HG03135 (cell line): ENCODE data around the gene NAPA.

Experiments used
- ATAC-seq: cut with Tn5 transposase; IDR thresholded peaks from one replicate; pipeline ENCODE4 v1.9.1; 2021; ENCODE audit warnings: mild to moderate bottlenecking, moderate library complexity; ENCODE audit not compliant: unreplicated experiment

The NAPA gene

GRCh38 chr19:47526798-47527197 lies 11.9 kb upstream of the NAPA start:
- ATAC-seq = no peak

DNA sequence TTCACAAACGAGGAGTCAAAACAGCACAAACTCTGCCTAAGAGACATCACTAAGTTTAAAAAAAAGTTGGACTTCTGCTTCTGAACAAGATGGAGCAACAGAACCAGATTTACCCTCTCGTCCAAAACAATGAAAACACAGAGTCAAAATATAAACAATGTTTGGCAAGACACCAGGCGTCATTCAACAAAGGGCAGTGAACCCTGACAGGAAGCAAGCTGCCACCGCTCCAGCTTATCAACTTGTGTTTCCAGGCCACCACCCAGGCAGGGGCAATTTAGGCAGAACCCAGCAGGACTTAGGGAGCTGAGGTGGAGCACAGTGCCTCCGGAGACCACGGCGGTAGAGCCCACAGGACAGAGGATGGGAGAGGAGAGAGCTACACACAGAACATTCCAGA lies 8.6 kb upstream of the NAPA start:
- ATAC-seq = no peak

GRCh38 chr19:47521473-47522180 lies 6.8 kb upstream of the NAPA start:
- no peak for ATAC-seq

- ATAC-seq = no peak
Observed at GRCh38 chr19:47520839-47521238, 6.0 kb upstream of the NAPA start.

- ATAC-seq = no peak
Observed at GRCh38 chr19:47520343-47520806, 5.5 kb upstream of the NAPA start.

- no peak for ATAC-seq
Observed at GRCh38 chr19:47518854-47519253, 4.0 kb upstream of the NAPA start.

DNA sequence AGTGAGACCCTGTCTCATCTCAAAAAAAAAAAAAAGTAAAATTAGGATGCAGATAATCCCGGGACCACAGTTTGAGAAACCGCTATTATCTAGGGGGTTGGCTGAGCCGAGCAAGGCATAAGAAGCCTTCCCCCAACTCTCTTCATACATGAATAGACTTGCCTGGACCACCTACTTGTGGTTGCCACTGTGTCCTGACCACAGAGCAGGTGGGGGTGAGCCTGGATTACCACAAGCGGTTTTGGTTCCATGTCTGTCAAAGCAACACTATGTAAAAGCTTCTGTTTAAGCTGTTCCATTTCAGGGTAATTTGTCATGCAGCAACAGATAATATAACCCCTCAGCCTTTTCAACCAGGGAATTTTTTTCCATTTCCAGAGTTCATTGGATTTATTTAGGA lies 3.3 kb upstream of the NAPA start:
- no peak for ATAC-seq

- no peak for ATAC-seq
Observed at GRCh38 chr19:47514151-47514868, 553 bp downstream of the NAPA start.

- no peak for ATAC-seq
Observed at GRCh38 chr19:47512948-47513319, 1.9 kb downstream of the NAPA start.

DNA sequence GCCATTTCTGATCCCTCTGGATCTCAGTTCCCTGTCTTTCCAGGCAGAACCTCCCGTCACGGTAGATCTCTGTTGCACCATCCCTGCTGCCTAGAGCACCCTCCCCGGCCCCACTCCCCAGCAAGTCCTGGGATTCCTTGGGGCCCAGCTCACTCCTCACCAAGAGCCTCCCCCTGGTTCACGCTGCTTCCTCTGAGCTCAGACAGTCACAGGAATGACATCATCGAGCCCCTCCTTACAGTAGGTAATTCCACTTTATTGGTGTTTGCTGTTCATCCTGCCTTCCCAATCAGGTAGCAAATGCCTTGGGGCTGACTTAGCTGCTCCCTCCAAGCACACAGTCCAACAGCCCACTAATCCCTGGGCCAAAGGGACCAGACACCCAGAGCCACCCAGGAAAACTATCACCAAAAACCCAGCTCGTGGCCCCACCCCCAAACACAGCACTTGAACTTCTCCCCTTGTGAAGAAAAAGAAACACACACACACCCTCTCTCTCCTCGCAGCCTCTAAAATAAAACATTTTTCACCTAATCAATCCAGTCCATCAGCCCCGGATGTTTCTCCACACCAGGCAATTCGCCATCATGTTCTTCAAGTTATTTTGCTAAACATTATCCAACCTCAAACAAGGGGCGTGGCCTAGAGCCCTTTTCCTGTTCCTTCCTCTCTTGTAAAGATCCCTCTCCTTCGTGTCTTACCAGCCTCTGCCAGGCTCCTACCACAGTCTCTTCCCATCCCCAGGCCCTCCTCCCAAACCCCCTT lies 2.5 kb downstream of the NAPA start:
- no peak for ATAC-seq

DNA sequence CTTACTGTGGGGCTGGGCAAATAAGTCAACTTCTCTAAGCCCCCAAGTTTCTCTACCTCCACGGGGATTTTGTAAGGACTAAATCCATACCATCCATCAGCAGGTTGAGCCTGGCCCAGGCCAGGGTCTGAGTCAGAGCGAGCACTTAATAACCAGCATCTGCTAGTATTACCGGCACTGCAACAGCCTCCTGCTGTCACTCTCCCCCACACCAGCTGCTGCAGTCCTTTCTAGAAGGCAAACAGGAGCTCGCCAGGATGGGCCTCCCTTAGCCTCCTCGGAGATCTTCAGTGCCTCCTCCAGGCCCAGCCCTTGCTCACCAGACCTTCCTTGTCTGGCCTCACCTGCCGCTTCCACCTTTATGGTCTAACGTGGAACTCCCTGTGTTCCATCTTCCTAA lies 3.2 kb downstream of the NAPA start:
- ATAC-seq = no peak

- no peak for ATAC-seq
Observed at GRCh38 chr19:47511128-47511517, 3.7 kb downstream of the NAPA start.

- no peak for ATAC-seq
Observed at GRCh38 chr19:47510516-47511127, 4.2 kb downstream of the NAPA start.

GRCh38 chr19:47509973-47510372 lies 4.9 kb downstream of the NAPA start:
- ATAC-seq = no peak

GRCh38 chr19:47509170-47509847 lies 5.6 kb downstream of the NAPA start:
- no peak for ATAC-seq

- ATAC-seq = no peak
Observed at GRCh38 chr19:47508721-47509120, 6.1 kb downstream of the NAPA start.

DNA sequence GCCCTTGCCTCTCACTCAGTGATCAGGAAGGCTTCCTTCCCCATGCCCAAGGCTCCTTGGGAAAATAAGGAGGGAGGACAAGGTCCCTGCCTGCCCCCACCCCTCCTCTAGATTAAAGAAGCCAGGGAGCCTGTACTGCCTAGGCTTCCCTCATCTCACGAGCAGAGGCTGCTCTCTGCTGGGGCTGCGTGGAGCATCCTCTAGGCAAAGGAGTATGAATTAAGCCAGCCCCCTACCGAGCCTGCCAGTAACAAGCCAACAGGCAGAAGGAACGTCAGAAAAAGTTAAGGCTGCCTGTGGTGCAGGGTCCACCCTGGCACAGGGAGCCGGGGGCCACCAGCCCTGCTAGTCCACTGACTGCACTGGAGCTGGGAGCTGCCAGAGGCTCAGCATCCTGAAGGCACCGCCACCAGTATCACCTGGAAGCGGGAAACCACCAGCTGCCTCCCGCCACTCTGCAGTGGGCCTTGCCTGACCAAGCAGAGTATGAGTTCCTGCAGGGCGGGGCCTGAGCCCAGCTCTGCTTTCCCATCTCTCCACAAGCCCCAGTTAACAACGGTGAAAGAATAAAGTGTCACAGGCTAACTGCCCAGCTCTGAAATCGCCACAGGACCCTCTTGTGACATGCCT lies 6.8 kb downstream of the NAPA start:
- no peak for ATAC-seq

GRCh38 chr19:47507012-47507411 lies 7.9 kb downstream of the NAPA start:
- no peak for ATAC-seq

GRCh38 chr19:47506459-47506858 lies 8.4 kb downstream of the NAPA start:
- no peak for ATAC-seq

DNA sequence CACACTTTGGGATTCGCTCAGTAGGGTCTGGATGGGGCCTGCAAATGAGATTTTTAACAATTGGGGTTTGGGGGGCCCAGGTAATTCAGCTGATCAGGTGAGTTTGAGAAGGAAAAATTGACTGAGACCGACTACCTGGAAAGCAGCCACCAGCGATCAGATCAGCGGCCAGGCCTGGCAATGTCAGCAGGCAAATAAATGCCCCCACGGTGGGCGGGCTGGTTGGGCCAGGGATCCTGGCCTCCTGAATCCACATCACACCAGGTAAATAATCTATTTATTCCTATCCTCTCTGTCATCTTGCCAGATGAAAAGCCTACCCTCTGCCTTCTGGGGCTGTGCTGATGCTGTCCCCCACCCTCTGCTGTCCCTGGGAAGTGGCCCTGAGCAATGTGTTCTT lies 9.4 kb downstream of the NAPA start:
- no peak for ATAC-seq

DNA sequence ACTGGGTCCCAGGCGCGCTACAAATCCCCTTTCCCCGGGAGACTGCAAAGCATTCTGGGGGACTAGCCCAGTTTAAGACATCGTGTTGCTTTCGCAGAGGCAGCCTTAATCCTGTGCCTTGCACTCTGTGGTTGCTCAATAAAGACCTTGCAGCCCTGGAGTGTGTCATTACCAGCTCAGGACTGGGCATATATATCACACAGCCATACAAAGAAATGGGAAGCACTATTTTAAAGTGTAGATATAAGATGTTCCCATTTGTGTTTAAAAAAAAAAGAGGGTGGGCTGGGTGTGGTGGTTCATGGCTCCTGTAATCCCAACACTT lies 11.1 kb downstream of the NAPA start:
- no peak for ATAC-seq
